Measurements from ENCODE around the gene NID1. TPM values are rescaled to one million over a fixed set of nuclear protein-coding genes. Genes with fewer than 3 reads are reported as not detected.

The NID1 gene
- total and polyA plus RNA-seq, 9 of the 15 experiments (the other 6 are each of a cell fraction or from before 2014, with no cell fraction given), result 0.22 TPM; not detected in 8

- FAIRE-seq (no peak), DNase-seq (ENCODE audit: extremely low read depth in 1 of 4, low spot score in 3 of 4) (no peak), ATAC-seq (no peak)
- no peaks in the 10 kb centered on the region for H3K9me3 ChIP-seq (replicated peaks; ENCODE audit: control insufficient read depth, insufficient read depth, low read depth, low read length)
- WGBS (ENCODE audit: insufficient coverage, low coverage, missing lambda C conversion rate), result 0% methylated on average over 4 of the region's 4 CpGs
- no peaks in the 10 kb centered on the region for H3K79me2 ChIP-seq (ENCODE audit: control insufficient read depth, insufficient read depth, low read length)
- no peaks in the 10 kb centered on the region; the same call in 1 of the 2 replicates for H4K20me1 ChIP-seq (replicated peaks; ENCODE audit: control insufficient read depth, insufficient read depth, low read length)
- no peaks in the 10 kb centered on the region for H3K36me3 ChIP-seq (ENCODE audit: control insufficient read depth, insufficient read depth, low read length)
- no peak overlapping the region for H3K4me2 ChIP-seq (ENCODE audit: insufficient read depth, low read length)
- H3K27me3 ChIP-seq (ENCODE audit: control insufficient read depth in 2 of 2, insufficient read depth in 2 of 2, low read length in 2 of 2), result peaks cover 13 to 30% of the 10 kb centered on the region in 2 experiments; a peak in 4 of 5 replicates
- no TSS peak for BruUV-seq (replicated peaks)
- intact Hi-C loops (cut with micrococcal nuclease), result no loop called here
- no peak overlapping the region for H3K27ac ChIP-seq (ENCODE audit: extremely low read depth, low read depth, low read length)
- CTCF ChIA-PET (ENCODE audit: low intra/inter-chr PET ratio), result interaction anchor here (0.6 kb wide), 1 partner anchor 86 kb away, joined by 4 read pairs; no protein-coding TSS in a partner anchor
- H3K4me3 ChIP-seq, result no peak overlapping the region
- POLR2A ChIA-PET, result no interaction called here
- no peaks in the 10 kb centered on the region for H3K9me1 ChIP-seq (ENCODE audit: control insufficient read depth, insufficient read depth, low read length)
- H2AFZ ChIP-seq (ENCODE audit: low read depth, low read length), result no peak overlapping the region
- in situ Hi-C loops (cut with MboI), result no loop called here
- no peak overlapping the region for H3K9ac ChIP-seq (ENCODE audit: insufficient read depth in 1 of 2, low read depth in 2 of 2, low read length in 2 of 2)
- H3K4me1 ChIP-seq (replicated peaks in 1 of 2; ENCODE audit: control insufficient read depth in 2 of 2, insufficient read depth in 2 of 2, low read length in 2 of 2), result no peaks in the 10 kb centered on the region
- TF ChIP-seq TAF15 (IDR thresholded peaks at IDR 0.05; ENCODE audit: low read depth, low read length) (no peak), DIDO1 (tag; IDR thresholded peaks at IDR 0.05; ENCODE audit: low read depth) (no peak), RBM39 (optimal IDR thresholded peaks at IDR 0.05; ENCODE audit: low read depth, low read length) (no peak), CBX3 (IDR thresholded peaks at IDR 0.05; ENCODE audit: borderline replicate concordance in 1 of 2, low read length in 2 of 2) (no peak), ZNF696 (CRISPR knock-in tag; conservative IDR thresholded peaks at IDR 0.05) (no peak), HLTF (IDR thresholded peaks at IDR 0.05) (no peak), KLF1 (tag; IDR thresholded peaks at IDR 0.05) (no peak), NR2F6 (CRISPR knock-in tag; IDR thresholded peaks at IDR 0.05) (no peak), MEIS2 (IDR thresholded peaks at IDR 0.05; ENCODE audit: partially characterized antibody) (no peak), ZNF165 (CRISPR knock-in tag; IDR thresholded peaks at IDR 0.05; ENCODE audit: borderline replicate concordance) (no peak), ZNF551 (CRISPR knock-in tag; IDR thresholded peaks at IDR 0.05) (no peak), MCM3 (IDR thresholded peaks at IDR 0.05) (no peak), ZBTB40 (IDR thresholded peaks at IDR 0.05) (no peak), ZBTB40 (CRISPR knock-in tag; IDR thresholded peaks at IDR 0.05) (no peak), BMI1 (IDR thresholded peaks at IDR 0.05; ENCODE audit: low read length) (no peak)
- TF ChIP-seq, protein P1, sequence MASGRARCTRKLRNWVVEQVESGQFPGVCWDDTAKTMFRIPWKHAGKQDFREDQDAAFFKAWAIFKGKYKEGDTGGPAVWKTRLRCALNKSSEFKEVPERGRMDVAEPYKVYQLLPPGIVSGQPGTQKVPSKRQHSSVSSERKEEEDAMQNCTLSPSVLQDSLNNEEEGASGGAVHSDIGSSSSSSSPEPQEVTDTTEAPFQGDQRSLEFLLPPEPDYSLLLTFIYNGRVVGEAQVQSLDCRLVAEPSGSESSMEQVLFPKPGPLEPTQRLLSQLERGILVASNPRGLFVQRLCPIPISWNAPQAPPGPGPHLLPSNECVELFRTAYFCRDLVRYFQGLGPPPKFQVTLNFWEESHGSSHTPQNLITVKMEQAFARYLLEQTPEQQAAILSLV (tag; IDR thresholded peaks at IDR 0.05), result no peak
Observed at GRCh38 chr1:236013330-236013729, 51.6 kb downstream of the NID1 start.

Measured in K562 (cell line).